NCI-H187 treated with DMSO at 0.1 percent for 48 hours (cell line): ENCODE results near the gene COL19A1.
"Not testable (repeated sequence)": the region's sequence is repeated elsewhere in the genome, so short reads cannot be mapped to it uniquely, and the experiment has no call there.

Source experiments
- DNase-seq: peaks from one replicate; lab custom pipeline; 2025; lab: John Stamatoyannopoulos, UW

COL19A1 gene

DNA sequence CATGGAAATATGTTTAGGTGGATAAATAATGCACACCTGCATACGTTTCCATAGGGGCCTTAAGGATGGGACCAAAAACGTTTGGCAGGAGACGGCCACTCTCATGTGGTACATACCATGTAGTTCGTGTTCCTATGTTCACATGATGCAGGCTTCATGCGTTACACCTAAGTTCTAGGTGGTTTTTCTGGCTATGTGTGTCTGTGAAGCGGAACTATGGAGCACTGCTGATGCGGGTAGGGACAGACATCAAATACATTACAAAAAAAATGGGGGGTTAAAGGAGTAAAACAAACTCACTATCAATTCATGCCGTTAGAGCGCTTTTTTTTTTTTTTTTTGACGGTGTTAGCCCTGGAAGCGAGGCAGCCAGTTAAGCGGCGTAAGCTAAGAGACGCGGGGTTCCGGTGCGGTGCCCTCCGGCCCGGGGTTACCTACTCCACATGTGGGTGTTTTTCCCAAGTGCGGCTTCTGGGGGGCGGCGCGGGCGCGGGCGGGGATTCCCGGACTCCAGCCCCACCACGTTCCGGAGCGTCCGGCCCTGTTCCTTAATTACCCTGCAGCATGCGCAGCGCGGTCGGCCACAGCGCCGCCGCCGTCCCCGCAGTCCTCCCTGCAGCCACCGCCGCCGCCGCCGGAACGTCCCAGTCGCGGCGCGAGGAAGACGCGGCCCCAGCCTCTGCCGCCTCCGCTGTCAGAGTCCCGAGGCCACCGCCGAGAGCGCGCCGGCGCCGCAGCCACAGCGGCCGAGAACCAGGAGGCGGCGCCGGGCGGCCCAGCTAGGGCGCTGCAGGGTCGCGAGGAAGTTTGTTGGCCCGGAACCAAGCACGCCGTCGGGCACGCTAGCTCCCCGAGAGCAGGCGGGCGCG lies 648 bp downstream of the COL19A1 start:
- DNase-seq = no peak

DNA sequence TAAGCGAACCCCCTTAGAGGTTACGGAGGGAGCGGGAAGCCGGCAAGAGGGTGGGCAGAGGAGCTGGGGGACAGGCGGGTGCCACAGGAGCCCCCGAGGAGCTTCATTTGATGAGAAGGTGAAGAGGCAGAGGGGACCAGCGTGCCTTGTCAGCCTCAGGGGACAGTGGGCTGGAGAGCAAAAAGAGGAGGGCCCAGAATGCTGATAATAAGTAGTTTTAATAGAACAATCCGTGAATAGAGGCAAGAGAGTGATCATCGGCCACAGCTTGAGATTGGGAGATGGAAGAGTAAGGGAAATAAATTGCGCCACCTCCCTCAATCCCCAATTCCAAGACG lies 1.3 kb downstream of the COL19A1 start:
- DNase-seq = no peak

DNA sequence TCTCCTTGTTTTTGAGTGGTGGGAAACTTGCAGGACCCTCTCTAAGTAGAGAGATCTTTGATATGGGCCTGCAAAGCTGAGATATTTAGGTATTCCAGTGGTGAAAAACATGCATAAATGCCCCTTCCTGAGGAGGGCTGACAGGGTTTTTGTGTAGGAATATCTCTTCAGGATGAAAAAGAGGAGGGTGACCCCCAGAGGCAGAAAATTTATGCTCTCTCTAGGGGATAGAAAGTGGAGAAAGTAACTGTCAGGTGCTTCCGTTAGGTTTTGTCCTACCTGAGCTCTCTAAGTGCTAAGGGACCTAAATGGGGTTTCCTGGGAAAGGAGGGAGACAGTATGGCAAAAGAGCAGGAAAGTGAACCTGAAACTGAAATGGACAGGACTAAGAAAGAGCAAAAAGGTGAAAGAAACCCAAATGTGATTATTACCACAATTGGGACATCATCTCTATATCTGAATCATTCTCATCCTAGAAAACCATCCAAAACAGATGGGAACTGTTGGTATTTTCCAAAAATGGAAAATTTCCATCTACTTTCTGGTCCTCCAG lies 2.0 kb downstream of the COL19A1 start:
- no peak for DNase-seq

GRCh38 chr6:69868961-69869360 lies 2.6 kb downstream of the COL19A1 start:
- DNase-seq = peak; percentile 2

- no peak for DNase-seq
These were observed 4.8 kb downstream of the COL19A1 start for GRCh38 chr6:69871107-69871506.

DNA sequence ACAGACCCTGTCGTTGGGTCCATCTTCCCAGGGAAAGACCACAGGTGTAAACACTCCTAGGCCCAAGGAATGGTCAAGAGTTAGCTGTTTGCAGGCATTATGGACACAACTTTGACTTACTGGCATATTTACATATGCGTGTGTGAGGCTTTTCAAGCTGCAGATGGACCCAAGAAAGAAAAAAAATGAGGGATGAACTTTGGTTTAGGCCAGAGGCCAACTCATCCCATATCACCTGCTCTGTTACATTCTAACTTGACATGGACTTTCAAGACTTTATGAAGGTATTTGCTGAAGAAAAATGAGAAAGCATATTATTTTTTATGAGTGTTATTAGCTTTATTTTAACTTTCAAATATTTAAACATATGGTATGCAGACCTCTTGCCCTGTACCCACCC lies 6.9 kb downstream of the COL19A1 start:
- no peak for DNase-seq

DNA sequence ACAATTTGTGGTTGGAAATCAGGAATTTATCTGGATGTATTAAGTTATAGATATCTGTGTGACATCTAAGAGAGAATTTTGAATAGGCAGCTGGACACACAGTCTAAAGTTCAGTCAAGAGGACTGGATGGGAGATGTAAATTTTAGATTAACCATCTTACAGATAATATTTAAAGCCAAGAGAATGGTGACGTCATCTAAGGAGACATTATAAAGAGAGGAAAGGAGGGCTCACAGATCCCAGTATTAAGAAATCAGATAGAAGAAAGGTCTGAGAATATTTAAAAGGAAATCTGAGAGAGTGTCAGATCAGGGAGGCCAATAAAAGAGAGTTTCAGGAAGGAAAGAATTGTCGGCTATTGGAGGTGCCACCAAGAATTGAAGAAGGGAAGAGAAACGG lies 9.4 kb downstream of the COL19A1 start:
- no peak for DNase-seq

GRCh38 chr6:69878795-69879194 lies 12.4 kb downstream of the COL19A1 start:
- DNase-seq = no peak

- no peak for DNase-seq
These were observed 14.2 kb downstream of the COL19A1 start for GRCh38 chr6:69880601-69881000.

DNA sequence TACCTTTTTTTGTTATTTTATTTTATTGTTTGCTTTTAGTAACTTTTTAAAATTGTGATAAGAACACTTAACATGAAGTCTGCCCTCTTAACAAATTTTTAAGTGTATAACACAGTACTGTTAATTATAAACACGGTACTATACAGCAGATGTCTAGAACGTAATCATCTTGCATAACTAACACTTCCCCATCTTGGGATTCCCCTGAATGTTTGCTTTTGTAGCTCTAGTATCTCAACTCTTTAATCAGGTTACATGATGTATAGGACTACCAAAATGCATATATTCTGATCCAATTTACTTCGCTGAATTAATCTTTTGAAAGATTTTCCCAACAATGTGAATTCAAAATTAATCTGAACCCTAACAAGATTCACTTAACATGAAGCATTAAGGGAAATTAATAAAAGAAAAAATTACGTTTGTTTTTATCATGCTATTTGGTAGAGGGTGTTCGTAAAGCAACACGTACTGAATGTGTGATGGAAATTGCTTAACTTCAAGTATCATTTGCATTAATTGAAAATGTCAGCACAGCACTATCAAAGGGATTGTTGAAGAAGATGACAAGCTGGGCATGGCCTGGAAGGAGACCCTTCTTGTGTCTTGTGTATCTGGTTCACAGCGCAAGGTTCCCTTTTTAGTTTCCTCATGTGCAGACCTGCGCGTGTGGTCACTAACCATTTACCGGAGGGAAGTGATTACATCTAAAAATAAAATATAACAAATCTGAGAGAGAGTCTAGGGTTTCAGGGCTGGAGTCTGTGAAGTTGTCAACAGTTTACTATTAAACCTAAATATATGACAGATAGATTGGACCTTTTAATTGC lies 15.2 kb downstream of the COL19A1 start:
- no peak for DNase-seq

- DNase-seq = no peak
These were observed 17.2 kb downstream of the COL19A1 start for GRCh38 chr6:69883551-69883950.

GRCh38 chr6:69884231-69884630 lies 17.9 kb downstream of the COL19A1 start:
- DNase-seq = no peak

GRCh38 chr6:69887026-69887425 lies 20.7 kb downstream of the COL19A1 start:
- DNase-seq = no peak

DNA sequence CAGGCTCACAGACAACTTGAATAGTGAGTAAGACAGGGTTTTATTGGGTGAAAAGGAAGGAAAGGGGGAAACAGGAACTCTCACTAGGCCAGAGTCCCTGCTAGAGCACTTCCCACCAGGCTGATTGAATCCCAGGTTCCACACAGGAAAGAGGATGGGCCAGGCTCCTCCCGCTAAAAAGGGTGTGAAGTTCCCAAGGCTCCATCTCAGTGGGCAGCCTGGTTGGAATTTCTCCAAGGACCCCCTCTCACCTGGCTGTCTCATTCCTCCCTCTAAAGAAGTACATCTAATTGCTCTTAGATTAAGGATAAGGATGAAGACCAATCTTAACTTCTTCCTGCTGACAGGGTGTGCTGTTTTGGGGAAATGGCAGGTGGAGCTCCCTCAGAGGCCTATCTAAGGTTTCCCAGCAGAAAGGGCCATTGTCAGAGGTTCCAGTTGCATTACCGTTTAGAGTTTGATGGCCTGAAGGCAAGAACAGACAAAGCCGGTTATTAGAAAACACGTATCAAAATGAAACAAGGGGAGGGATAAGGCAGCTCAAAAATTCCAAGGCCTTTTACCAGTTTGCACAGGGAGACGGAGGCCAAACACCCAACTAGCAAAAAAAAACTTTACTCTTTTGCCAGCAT lies 21.5 kb downstream of the COL19A1 start:
- DNase-seq = no peak

DNA sequence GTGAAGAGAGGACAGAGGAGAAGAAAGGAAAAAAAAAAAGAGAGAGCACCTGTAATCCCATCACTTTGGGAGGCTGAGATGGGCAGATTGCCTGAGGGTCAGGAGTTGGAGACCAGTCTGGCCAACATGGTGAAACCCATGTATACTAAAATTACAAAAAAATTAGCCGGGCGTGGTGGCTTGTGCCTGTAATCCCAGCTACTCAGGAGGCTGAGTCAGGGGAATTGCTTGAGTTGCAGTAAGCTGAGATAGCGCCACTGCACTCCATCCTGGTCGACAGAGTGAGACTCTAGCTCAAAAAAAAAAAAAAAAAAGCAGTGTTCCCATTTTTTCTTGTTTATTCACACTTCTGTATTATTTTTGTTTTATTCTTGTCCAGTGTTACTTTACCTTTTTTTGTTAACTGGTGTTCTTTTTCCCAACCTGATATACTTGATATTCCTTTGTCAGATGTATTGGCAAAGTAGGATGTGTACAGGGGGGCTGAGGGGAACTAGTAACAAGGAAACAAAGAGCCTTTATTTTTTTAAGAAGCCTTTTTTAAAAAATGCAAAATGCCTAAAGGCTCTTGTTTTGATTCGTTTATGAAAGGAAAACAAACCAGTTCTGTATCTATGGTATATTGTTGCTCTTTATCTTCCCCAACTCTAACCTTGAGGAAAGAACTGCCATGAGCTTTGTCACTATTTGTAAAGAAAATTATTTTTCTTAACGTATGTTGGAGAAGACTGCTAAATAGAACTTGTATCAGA lies 22.3 kb downstream of the COL19A1 start:
- DNase-seq = no peak

DNA sequence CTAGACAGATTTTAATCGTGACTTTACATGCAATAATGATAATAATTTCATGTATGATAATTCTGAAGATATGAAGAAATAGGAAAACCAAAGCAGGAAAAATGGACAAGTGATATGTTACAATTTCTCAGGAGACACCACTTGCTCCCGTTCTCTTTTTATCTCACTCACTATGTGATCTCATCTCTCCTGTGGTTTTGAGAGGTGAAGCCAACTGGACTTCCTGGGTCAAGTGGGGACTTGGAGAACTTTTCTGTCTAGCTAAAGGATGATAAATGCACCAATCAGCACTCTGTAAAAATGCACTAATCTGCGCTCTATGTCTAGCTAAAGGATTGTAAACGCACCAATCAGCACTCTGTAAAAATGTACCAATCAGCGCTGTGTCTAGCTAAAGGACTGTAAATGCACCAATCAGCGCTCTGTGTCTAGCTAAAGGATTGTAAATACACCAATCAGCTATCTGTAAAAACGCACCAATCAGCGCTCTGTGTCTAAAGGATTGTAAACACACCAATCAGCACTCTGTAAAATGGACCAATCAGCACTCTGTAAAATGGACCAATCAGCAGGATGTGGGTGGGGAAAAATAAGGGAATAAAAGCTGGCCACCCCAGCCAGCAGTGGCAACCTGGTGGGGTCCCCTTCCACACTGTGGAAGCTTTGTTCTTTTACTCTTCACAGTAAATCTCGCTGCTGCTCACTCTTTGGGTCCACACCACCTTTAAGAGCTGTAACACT lies 23.0 kb downstream of the COL19A1 start:
- DNase-seq = not testable (repeated sequence)

DNA sequence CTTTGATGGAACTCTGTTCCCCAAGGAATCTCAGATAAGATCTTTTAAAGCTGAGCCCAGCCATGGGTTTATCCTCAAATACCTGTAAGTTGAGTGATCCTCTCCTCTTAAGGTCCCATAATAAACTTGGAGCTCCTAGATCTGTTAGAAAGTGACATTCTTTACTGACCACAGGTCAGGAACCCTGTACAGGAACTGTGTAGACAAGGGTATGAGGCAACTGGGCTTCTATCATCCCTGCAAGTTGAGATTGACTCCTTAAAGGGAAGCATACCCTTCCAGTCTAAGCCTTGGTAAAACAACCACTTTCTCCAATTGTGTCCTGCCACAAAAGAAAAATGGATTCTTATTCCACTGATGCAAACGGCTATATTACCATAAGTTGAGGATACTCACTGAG lies 26.2 kb downstream of the COL19A1 start:
- DNase-seq = not testable (repeated sequence)

DNA sequence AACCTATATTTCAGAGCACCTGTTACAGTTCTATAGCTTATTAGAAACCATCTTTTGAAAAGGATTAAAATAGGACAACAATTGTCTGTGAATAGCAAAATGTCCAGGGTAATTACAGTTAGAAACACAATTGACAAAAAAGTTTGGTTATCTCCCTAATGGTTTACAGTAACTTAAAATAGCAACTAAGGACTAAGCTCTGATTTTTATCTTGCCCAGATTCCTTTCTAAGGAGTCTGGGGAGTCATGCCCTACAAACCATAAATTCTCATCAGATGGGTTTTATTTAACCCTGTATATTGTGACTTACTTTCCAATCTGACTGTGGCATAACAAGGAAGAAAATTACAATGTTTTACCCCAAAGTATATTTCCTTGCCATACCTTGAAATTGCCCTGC lies 26.9 kb downstream of the COL19A1 start:
- not testable (repeated sequence) for DNase-seq

DNA sequence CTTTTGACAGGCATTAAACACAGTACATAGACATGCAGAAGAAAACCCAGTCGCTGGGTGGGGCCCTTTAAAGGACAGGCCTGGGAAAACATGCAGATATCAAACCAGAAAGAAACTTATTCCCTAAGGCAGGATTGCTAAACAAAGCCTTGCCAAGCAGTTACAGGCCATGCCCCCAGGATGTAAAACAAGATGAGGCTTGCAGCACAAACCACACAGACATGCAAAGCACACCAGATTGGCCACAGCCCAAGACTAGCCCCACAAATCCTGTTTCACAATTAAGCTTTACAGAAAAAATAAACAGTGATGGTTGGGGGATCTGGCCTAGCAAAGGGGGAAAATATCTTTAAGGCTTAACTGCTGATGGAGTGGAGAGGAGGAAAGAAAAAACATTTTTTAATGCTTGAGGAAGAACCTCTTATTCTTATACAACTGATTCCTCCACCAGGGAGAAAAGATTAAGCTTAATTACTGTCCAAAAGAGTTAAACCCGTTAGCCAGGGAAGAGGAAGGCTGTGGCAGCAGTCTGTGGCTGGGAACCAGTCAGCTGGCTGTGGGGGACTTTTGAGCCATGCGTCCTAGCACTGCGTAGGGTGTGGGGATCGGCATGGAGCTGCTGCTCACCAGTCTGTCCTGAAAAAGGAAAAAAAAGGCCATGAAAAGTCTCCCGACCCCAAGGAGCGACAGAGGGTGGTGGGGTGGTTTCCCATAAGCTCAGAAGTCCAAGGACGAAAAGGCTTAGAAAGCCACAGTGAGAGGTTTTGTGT lies 28.4 kb downstream of the COL19A1 start:
- no peak for DNase-seq

- DNase-seq = no peak
These were observed 29.0 kb downstream of the COL19A1 start for GRCh38 chr6:69895396-69895795.
